Parathyroid adenoma (tissue), 2 donors: Measurements from ENCODE around the gene PGRMC2.

Experiments used
- H2AFZ ChIP-seq: fragments of 300-600 bp; sonication (generic); one replicate; pipeline ENCODE4 v1.7.0; 2017; ENCODE audit warnings: antibody characterized with exemption, mild to moderate bottlenecking
- H3K27ac ChIP-seq: fragments of 300-600 bp; sonication (generic); one replicate; pipeline ENCODE4 v1.7.0; 2017
- H3K27me3 ChIP-seq: fragments of 300-600 bp; sonication (generic); one replicate; pipeline ENCODE4 v1.7.0; 2017; ENCODE audit warnings: low read length; ENCODE audit not compliant: control insufficient read depth, insufficient read depth
- H3K36me3 ChIP-seq: fragments of 300-600 bp; sonication (generic); one replicate; pipeline ENCODE4 v1.7.0; 2017; ENCODE audit warnings: low read length; ENCODE audit not compliant: control insufficient read depth, insufficient read depth
- H3K4me1 ChIP-seq: fragments of 300-600 bp; sonication (generic); one replicate; pipeline ENCODE4 v1.7.0; 2017; ENCODE audit warnings: control low read depth
- H3K4me2 ChIP-seq: fragments of 300-600 bp; sonication (generic); one replicate; pipeline ENCODE4 v1.7.0; 2017; ENCODE audit warnings: low read length
- H3K4me3 ChIP-seq: fragments of 300-600 bp; sonication (generic); one replicate; pipeline ENCODE4 v1.7.0; 2017; ENCODE audit warnings: low read depth, low read length
- H3K79me2 ChIP-seq: fragments of 300-600 bp; sonication (generic); one replicate; pipeline ENCODE4 v1.7.0; 2017; ENCODE audit warnings: control low read depth
- H3K9ac ChIP-seq: fragments of 300-600 bp; sonication (generic); one replicate; pipeline ENCODE4 v1.7.0; 2017; ENCODE audit warnings: mild to moderate bottlenecking
- H3K9me3 ChIP-seq: fragments of 300-600 bp; sonication (generic); one replicate; pipeline ENCODE4 v1.7.0; 2017; ENCODE audit warnings: low read length; ENCODE audit not compliant: control insufficient read depth
- TF ChIP-seq, protein P1 (sequence below): fragments of 300-600 bp; sonication (generic); IDR thresholded peaks from one replicate; pipeline ENCODE4 v1.7.0; 2017; ENCODE audit warnings: antibody characterized with exemption, mild to moderate bottlenecking
- donor health status: primary hyperparathyroidism.

The PGRMC2 gene

DNA sequence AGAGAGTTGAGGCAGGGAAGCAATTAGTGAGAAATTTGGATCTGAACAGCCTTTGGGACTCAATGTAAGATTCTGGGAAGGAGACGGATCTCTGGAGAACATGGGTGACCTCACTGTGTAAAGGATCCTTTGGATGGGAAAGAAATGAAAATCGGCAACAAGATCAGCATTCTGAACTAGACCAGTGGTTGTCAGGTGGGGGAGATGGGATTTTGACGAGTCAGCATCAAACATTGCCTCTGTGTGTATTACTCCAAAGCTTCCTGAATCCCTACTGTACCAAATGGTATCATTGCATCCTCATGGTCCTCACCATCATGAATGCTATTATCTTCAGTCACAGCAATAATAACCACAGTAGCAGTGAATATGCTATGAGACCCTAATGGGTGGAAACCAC is 52.8 kb downstream of the PGRMC2 start:
- no peak overlapping the region for H3K4me2 ChIP-seq
- TF ChIP-seq, protein P1, sequence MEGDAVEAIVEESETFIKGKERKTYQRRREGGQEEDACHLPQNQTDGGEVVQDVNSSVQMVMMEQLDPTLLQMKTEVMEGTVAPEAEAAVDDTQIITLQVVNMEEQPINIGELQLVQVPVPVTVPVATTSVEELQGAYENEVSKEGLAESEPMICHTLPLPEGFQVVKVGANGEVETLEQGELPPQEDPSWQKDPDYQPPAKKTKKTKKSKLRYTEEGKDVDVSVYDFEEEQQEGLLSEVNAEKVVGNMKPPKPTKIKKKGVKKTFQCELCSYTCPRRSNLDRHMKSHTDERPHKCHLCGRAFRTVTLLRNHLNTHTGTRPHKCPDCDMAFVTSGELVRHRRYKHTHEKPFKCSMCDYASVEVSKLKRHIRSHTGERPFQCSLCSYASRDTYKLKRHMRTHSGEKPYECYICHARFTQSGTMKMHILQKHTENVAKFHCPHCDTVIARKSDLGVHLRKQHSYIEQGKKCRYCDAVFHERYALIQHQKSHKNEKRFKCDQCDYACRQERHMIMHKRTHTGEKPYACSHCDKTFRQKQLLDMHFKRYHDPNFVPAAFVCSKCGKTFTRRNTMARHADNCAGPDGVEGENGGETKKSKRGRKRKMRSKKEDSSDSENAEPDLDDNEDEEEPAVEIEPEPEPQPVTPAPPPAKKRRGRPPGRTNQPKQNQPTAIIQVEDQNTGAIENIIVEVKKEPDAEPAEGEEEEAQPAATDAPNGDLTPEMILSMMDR, result no peak
- H3K9ac ChIP-seq, result no peak overlapping the region
- H3K27ac ChIP-seq, result no peak overlapping the region
- no peaks in the 10 kb centered on the region for H3K79me2 ChIP-seq
- no peaks in the 10 kb centered on the region for H3K27me3 ChIP-seq
- H3K4me1 ChIP-seq, result no peaks in the 10 kb centered on the region
- H3K36me3 ChIP-seq, result no peaks in the 10 kb centered on the region
- no peaks in the 10 kb centered on the region for H3K9me3 ChIP-seq
- H2AFZ ChIP-seq, result no peak overlapping the region
- no peak overlapping the region for H3K4me3 ChIP-seq

GRCh38 chr4:128232719-128233118 is 54.9 kb downstream of the PGRMC2 start:
- Histone ChIP-seq H3K27me3 (no peaks in the 10 kb centered on the region), H3K4me1 (peaks cover 5% of the 10 kb centered on the region), H3K36me3 (no peaks in the 10 kb centered on the region), H3K9ac (no peak overlapping the region), H3K27ac (no peak overlapping the region), H2AFZ (no peak overlapping the region), H3K4me2 (no peak overlapping the region), H3K79me2 (no peaks in the 10 kb centered on the region), H3K4me3 (no peak overlapping the region), H3K9me3 (no peaks in the 10 kb centered on the region)
- TF ChIP-seq, protein P1, result no peak

GRCh38 chr4:128228845-128229795 is 58.5 kb downstream of the PGRMC2 start:
- H3K9me3 ChIP-seq, result no peaks in the 10 kb centered on the region
- H3K27me3 ChIP-seq, result no peaks in the 10 kb centered on the region
- no peak overlapping the region for H3K27ac ChIP-seq
- H3K9ac ChIP-seq, result no peak overlapping the region
- H3K4me3 ChIP-seq, result no peak overlapping the region
- TF ChIP-seq, protein P1, result no peak
- H2AFZ ChIP-seq, result peak overlapping the region; percentile 50
- H3K79me2 ChIP-seq, result no peaks in the 10 kb centered on the region
- peaks cover 5% of the 10 kb centered on the region for H3K4me1 ChIP-seq
- H3K36me3 ChIP-seq, result no peaks in the 10 kb centered on the region
- H3K4me2 ChIP-seq, result no peak overlapping the region

DNA sequence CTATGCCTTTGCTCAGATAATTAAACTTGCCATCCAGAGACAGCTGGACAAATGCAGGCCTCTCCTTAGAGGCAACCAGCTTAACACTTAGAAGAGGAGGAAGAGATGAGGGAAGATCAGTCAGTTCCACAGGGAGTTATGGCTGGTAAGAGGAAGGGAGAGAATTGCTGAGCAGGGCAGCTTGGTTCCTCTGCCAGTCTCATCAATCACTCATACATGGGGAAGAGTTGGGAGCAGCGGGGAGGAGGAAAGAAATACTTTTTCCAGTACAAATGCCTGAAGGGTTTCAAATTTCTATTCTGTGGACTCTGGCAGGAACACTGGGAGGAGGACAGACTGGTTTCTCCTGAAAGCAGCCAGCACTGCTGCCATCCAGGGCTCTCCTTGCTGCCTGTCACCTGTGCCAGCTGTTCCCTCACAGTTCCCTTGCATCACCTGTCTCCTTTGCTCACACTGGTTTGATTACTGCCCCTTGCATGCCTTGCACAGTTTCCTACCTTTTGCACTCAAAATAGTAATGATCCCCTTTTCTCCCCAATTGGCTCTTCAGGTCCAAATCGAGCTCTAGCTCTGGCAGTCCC is 59.5 kb downstream of the PGRMC2 start:
- no peaks in the 10 kb centered on the region for H3K27me3 ChIP-seq
- TF ChIP-seq, protein P1, result no peak
- no peaks in the 10 kb centered on the region for H3K9me3 ChIP-seq
- no peak overlapping the region for H3K4me2 ChIP-seq
- no peak overlapping the region for H3K4me3 ChIP-seq
- peak overlapping the region; percentile 7 for H2AFZ ChIP-seq
- H3K9ac ChIP-seq, result no peak overlapping the region
- H3K27ac ChIP-seq, result no peak overlapping the region
- no peaks in the 10 kb centered on the region for H3K36me3 ChIP-seq
- H3K4me1 ChIP-seq, result peaks cover 5% of the 10 kb centered on the region
- no peaks in the 10 kb centered on the region for H3K79me2 ChIP-seq
